ENCODE results near the gene KCNH6.

GRCh38 chr17:63481488-63481870 is 41.7 kb upstream of the KCNH6 start:
- TF ChIP-seq CTCF (IDR thresholded peaks at IDR 0.05), result no peak
- no peak for TF ChIP-seq POLR2AphosphoS5 (IDR thresholded peaks at IDR 0.05)
